H1 (cell line): ENCODE data around the gene OR4E1. TPM values are rescaled to one million over a fixed set of nuclear protein-coding genes. Genes with fewer than 3 reads are reported as not detected.

Source experiments
- CBX5 ChIP-seq: fragments of 300-800, 300-1000 bp; sonication (generic); IDR thresholded peaks from 2 replicates; pipeline ENCODE4 v1.7.1; 2016; ENCODE audit warnings: antibody characterized with exemption, low read length, low read depth
- CHD1 ChIP-seq: IDR thresholded peaks from 2 replicates; pipeline ENCODE4 v1.6.1; 2012; ENCODE audit warnings: low read depth, low read length, improper control_type of control experiment
- KDM1A ChIP-seq: fragments of 200-600, 300-600 bp; sonication (generic); IDR thresholded peaks from 2 replicates; pipeline ENCODE4 v1.7.1; 2016; ENCODE audit warnings: mild to moderate bottlenecking, low read length, borderline replicate concordance
- RAD21 ChIP-seq, 2 experiments: IDR thresholded peaks in 1 of 2; conservative IDR thresholded peaks in 1 of 2; 2 replicates each; pipeline ENCODE4 v1.6.1; 2011; ENCODE audit warnings: low read depth in 2 of 2, low read length in 2 of 2, improper control_type of control experiment in 1 of 2, inconsistent platforms in 1 of 2, mild to moderate bottlenecking in 1 of 2, moderate library complexity in 1 of 2
- TAF7 ChIP-seq: optimal IDR thresholded peaks from 2 replicates; pipeline ENCODE3; 2011; ENCODE audit warnings: low read depth, mild to moderate bottlenecking, inconsistent platforms, low read length, moderate library complexity, borderline replicate concordance
- TEAD4 ChIP-seq: IDR thresholded peaks from 2 replicates; pipeline ENCODE4 v1.6.1; 2012; ENCODE audit warnings: low read depth, low read length, inconsistent platforms, mixed read lengths
- polyA plus RNA-seq, 7 experiments: library from polyadenylated mRNA; depleted of rRNA in 3 of 7; stranded (reverse) in 5 of 7; unstranded in 2 of 7; fragments of >200 nt in 5 of 7; fragments of 200-250 nt in 2 of 7; gene quantifications; 1 replicate in 5 of 7; 2 replicates in 1 of 7; 4 replicates in 1 of 7; pipeline versions ENCODE4 v1.2.1 to v1.2.3, GENCODE V29; 2011 to 2013; ENCODE audit warnings: missing spikeins in 2 of 7, mixed read lengths in 2 of 7
- total RNA-seq: library from RNA; stranded (reverse); fragmentation: NEBNext Ultra II Directional; extraction: Animal tissue kit (Norgen Biotek cat#: 25700); gene quantifications from 2 replicates; pipeline ENCODE4 v1.2.1, GENCODE V29; 2021

OR4E1 gene
- total and polyA plus RNA-seq, 2 of the 8 experiments (the other 6 are each of a cell fraction or from before 2014, with no cell fraction given) = not detected

DNA sequence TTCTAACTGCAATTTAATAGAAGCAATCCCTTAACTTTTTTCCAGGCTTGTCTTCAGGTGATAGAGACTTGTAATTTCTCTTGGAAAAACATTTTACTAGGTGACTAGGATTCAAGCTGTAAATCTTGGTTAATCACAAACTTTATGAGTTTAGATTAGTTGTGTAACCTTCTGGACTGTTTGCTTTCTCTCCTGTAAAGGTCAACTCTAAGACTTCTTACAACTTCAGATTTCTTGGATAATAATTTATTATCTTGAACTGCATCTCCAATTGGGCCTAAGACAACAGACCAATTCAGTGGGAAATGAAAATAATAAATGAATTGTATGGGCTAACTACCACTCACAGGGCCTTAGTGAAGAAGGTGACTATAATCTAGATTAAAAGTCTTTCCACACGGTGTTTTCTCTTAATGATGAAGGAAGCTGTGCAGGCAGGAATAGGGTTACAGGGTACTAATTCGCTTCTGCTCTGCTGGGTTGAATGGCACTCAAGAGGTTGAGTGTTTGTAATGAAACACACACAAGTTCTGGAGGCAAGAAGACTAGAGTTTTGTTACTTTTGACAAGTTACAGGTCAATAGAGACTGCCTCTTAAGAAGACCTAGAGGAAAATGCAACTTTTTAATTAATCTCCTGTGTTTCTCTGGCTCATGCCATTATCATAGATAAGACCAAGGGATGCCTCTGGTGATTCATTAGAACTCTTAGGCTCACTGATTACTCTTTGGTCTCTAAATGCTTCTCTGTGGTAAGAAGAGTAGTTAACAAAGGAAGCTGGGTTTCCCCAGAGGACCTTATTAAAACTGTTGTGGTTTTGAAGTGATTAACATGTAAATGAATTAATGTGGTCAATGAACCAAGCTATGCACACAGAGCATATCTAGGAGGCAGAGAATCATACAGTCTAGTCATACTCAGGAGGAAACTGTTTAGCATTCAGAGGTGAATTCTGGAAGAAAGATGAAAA is 30.0 kb upstream of the OR4E1 start (continued):
- TF ChIP-seq TAF7 (no peak), RAD21 (IDR thresholded peaks at IDR 0.05 in 1 of 2, conservative IDR thresholded peaks at IDR 0.05 in 1 of 2; ENCODE audit: low read depth in 2 of 2, low read length in 2 of 2) (no peak), CHD1 (no peak), KDM1A (no peak), TEAD4 (no peak), CBX5 (no peak)
